ENCODE results near the gene CPLANE2.
"Not testable (repeated sequence)": the region's sequence is repeated elsewhere in the genome, so short reads cannot be mapped to it uniquely, and the experiment has no call there.

Gene CPLANE2

GRCh38 chr1:16236511-16237342 is at the start of gene CPLANE2:
Gene CPLANE2 (minus strand): TSS chr1:16237183. CDS start chr1:16236742, 441 bp downstream.
- DNase-seq: peak; percentile 86

GRCh38 chr1:16286122-16286521 is 49.1 kb upstream of the CPLANE2 start:
- DNase-seq: no peak

- no peak for DNase-seq
Observed at GRCh38 chr1:16281765-16282164, 44.8 kb upstream of the CPLANE2 start.

- no peak for DNase-seq
Observed at GRCh38 chr1:16279186-16279585, 42.2 kb upstream of the CPLANE2 start.

GRCh38 chr1:16276302-16277030 is 39.5 kb upstream of the CPLANE2 start:
- DNase-seq: no peak

GRCh38 chr1:16275591-16275990 is 38.6 kb upstream of the CPLANE2 start:
- DNase-seq: no peak

- no peak for DNase-seq
Observed at GRCh38 chr1:16267690-16268180, 30.8 kb upstream of the CPLANE2 start.

- no peak for DNase-seq
Observed at GRCh38 chr1:16266411-16267118, 29.6 kb upstream of the CPLANE2 start.

- DNase-seq: no peak
Observed at GRCh38 chr1:16262067-16262466, 25.1 kb upstream of the CPLANE2 start.

- DNase-seq: no peak
Observed at GRCh38 chr1:16260814-16261213, 23.8 kb upstream of the CPLANE2 start.

- DNase-seq: no peak
Observed at GRCh38 chr1:16258591-16259135, 21.7 kb upstream of the CPLANE2 start.

- no peak for DNase-seq
Observed at GRCh38 chr1:16257968-16258367, 21.0 kb upstream of the CPLANE2 start.

- not testable (repeated sequence) for DNase-seq
Observed at GRCh38 chr1:16257556-16257955, 20.6 kb upstream of the CPLANE2 start.

GRCh38 chr1:16256478-16256877 is 19.5 kb upstream of the CPLANE2 start:
- no peak for DNase-seq

GRCh38 chr1:16254263-16254928 is 17.4 kb upstream of the CPLANE2 start:
- no peak for DNase-seq

GRCh38 chr1:16253332-16253922 is 16.4 kb upstream of the CPLANE2 start:
- DNase-seq: no peak

GRCh38 chr1:16252912-16253311 is 15.9 kb upstream of the CPLANE2 start:
- no peak for DNase-seq

- no peak for DNase-seq
Observed at GRCh38 chr1:16251381-16251780, 14.4 kb upstream of the CPLANE2 start.

GRCh38 chr1:16250524-16251251 is 13.7 kb upstream of the CPLANE2 start:
- DNase-seq: no peak

GRCh38 chr1:16249596-16250241 is 12.7 kb upstream of the CPLANE2 start:
- no peak for DNase-seq
